Uterus (tissue), 4 donors: ENCODE data around the gene ITPA. TPM values are rescaled to one million over a fixed set of nuclear protein-coding genes. Genes with fewer than 3 reads are reported as not detected.
"Not testable (repeated sequence)": the region's sequence is repeated elsewhere in the genome, so short reads cannot be mapped to it uniquely, and the experiment has no call there.

Experiments used
- DNase-seq, 2 donors: peaks; one replicate each; pipeline ENCODE4 v3.0.0-alpha.2; 2019 to 2020
- H3K27ac ChIP-seq, 2 donors: fragments of 200-600 bp; sonication (generic); 1 replicate in 1 of 2; 2 replicates in 1 of 2; pipeline ENCODE4 v1.5.1; 2016 to 2018
- H3K27me3 ChIP-seq, 2 donors: fragments of 200-600 bp; sonication (generic); one replicate each; pipeline ENCODE4 v1.5.1; 2018 to 2019; ENCODE audit warnings: control low read depth in 1 of 2
- H3K36me3 ChIP-seq, 2 donors: fragments of 200-600 bp; sonication (generic); one replicate each; pipeline ENCODE4 v1.5.1; 2019; ENCODE audit warnings: control low read depth in 1 of 2
- H3K4me1 ChIP-seq, 2 donors: fragments of 200-600 bp; sonication (generic); one replicate each; pipeline ENCODE4 v1.5.1; 2018 to 2019; ENCODE audit warnings: control low read depth in 1 of 2
- H3K4me3 ChIP-seq, 2 donors: fragments of 200-600 bp; sonication (generic); 1 replicate in 1 of 2; 2 replicates in 1 of 2; pipeline ENCODE4 v1.5.1; 2018 to 2019; ENCODE audit warnings: mild to moderate bottlenecking in 1 of 2
- H3K9me3 ChIP-seq, 2 donors: fragments of 200-600 bp; sonication (generic); one replicate each; pipeline ENCODE4 v1.5.1; 2019; ENCODE audit warnings: control low read depth in 1 of 2
- CTCF ChIP-seq, 4 experiments: fragments of 200-600 bp in 2 of 4; fragments of 450-650 bp in 2 of 4; sonication (generic) in 2 of 4; IDR thresholded peaks; one replicate each; pipeline ENCODE4 v1.5.1; 2016 to 2019; ENCODE audit warnings: antibody characterized with exemption in 4 of 4, mild to moderate bottlenecking in 2 of 4, moderate library complexity in 1 of 4
- POLR2A ChIP-seq, 2 donors: fragments of 450-650 bp; IDR thresholded peaks; one replicate each; pipeline ENCODE4 v1.6.1; 2016; ENCODE audit warnings: antibody characterized with exemption in 2 of 2, mild to moderate bottlenecking in 1 of 2, moderate library complexity in 1 of 2
- intact Hi-C: fragments of 100-400 bp; cut with DNase I; formaldehyde crosslinking; loops from one replicate; pipeline ENCODE4 v1.15.1; 2023; ENCODE audit warnings: low total_unique reads
- total RNA-seq, 4 donors: library from RNA; depleted of rRNA in 3 of 4; stranded (reverse); fragments of >200 nt in 3 of 4; gene quantifications; one replicate each; pipeline versions ENCODE4 v1.1.0 to v1.2.4, GENCODE V29; 2014 to 2023
- donor health status: DM: yes; HTN: yes; CAD: no.

Gene ITPA
- total RNA-seq, 4 donors from 2014 or later: 6.9 to 25.0 (median 21.8) TPM

- Histone ChIP-seq H3K27ac (no peak overlapping the region), H3K36me3 (no peaks in the 10 kb centered on the region), H3K4me1 (no peaks in the 10 kb centered on the region), H3K4me3 (no peak overlapping the region), H3K9me3 (no peaks in the 10 kb centered on the region), H3K27me3 (no peaks in the 10 kb centered on the region)
- DNase-seq: no peak
- TF ChIP-seq POLR2A (IDR thresholded peaks at IDR 0.05): no peak
- no peak for TF ChIP-seq CTCF (IDR thresholded peaks at IDR 0.05)
- intact Hi-C loops: no loop called here
Measured at GRCh38 chr20:3183896-3184612, 25.2 kb upstream of the ITPA start.

- DNase-seq, H3K9me3 ChIP-seq, H3K36me3 ChIP-seq, H3K4me1 ChIP-seq, H3K27me3 ChIP-seq, H3K27ac ChIP-seq, intact Hi-C loops, H3K4me3 ChIP-seq: not testable (repeated sequence)
Measured at GRCh38 chr20:3187861-3188260, 21.4 kb upstream of the ITPA start.

- TF ChIP-seq CTCF (IDR thresholded peaks at IDR 0.05) (no peak), POLR2A (IDR thresholded peaks at IDR 0.05) (no peak)
- H3K27me3 ChIP-seq: no peaks in the 10 kb centered on the region
- H3K9me3 ChIP-seq: no peaks in the 10 kb centered on the region
- no peak overlapping the region for H3K27ac ChIP-seq
- no peaks in the 10 kb centered on the region for H3K4me1 ChIP-seq
- intact Hi-C loops: no loop called here
- H3K4me3 ChIP-seq: no peak overlapping the region
- H3K36me3 ChIP-seq: no peaks in the 10 kb centered on the region
- no peak for DNase-seq
Measured at GRCh38 chr20:3188823-3189413, 20.4 kb upstream of the ITPA start.

GRCh38 chr20:3189561-3190131, 19.7 kb upstream of the ITPA start:
- TF ChIP-seq CTCF (IDR thresholded peaks at IDR 0.05) (no peak), POLR2A (IDR thresholded peaks at IDR 0.05) (no peak)
- Histone ChIP-seq H3K36me3 (no peaks in the 10 kb centered on the region), H3K27ac (no peak overlapping the region), H3K4me3 (no peak overlapping the region), H3K9me3 (no peaks in the 10 kb centered on the region), H3K4me1 (no peaks in the 10 kb centered on the region), H3K27me3 (no peaks in the 10 kb centered on the region)
- no peak for DNase-seq
- intact Hi-C loops: no loop called here

GRCh38 chr20:3190681-3191111, 18.6 kb upstream of the ITPA start:
- intact Hi-C loops: no loop called here
- Histone ChIP-seq H3K36me3 (no peaks in the 10 kb centered on the region), H3K27ac (no peak overlapping the region), H3K4me1 (no peaks in the 10 kb centered on the region), H3K4me3 (no peak overlapping the region), H3K27me3 (no peaks in the 10 kb centered on the region), H3K9me3 (no peaks in the 10 kb centered on the region)
- no peak for DNase-seq
- no peak for TF ChIP-seq CTCF (IDR thresholded peaks at IDR 0.05)
- TF ChIP-seq POLR2A (IDR thresholded peaks at IDR 0.05): no peak
